OCI-LY3 (cell line): ENCODE results near the gene MARCHF3.

Experiments
- H2AFZ ChIP-seq: fragments of 200-600, 300-600 bp; shearing (Covaris generic); 2 replicates; pipeline ENCODE4 v1.6.0; 2014; ENCODE audit warnings: antibody characterized with exemption, low read depth, low read length
- H3K27ac ChIP-seq: fragments of 200-600, 300-600 bp; sonication (generic); 2 replicates; pipeline ENCODE4 v1.5.1; 2014; ENCODE audit warnings: mild to moderate bottlenecking, low read length, moderate library complexity, mixed read lengths
- H3K27me3 ChIP-seq: fragments of 200-600, 300-600 bp; sonication (generic); 2 replicates; pipeline ENCODE4 v1.6.1; 2014; ENCODE audit warnings: low read depth, low read length, mixed read lengths
- H3K36me3 ChIP-seq: fragments of 200-600, 300-600 bp; sonication (generic); replicated peaks from 2 replicates; pipeline ENCODE3; 2014; ENCODE audit warnings: low read depth, low read length, mixed read lengths
- H3K4me1 ChIP-seq: fragments of 300-600, 200-600 bp; sonication (generic); 2 replicates; pipeline ENCODE4 v1.6.1; 2014; ENCODE audit warnings: low read length, mixed read lengths
- H3K4me2 ChIP-seq: fragments of 200-600, 300-600 bp; sonication (generic); 2 replicates; pipeline ENCODE4 v1.6.1; 2014; ENCODE audit warnings: low read length, mixed read lengths
- H3K4me3 ChIP-seq: fragments of 300-600, 200-600 bp; sonication (generic); 2 replicates; pipeline ENCODE4 v1.5.1; 2014; ENCODE audit warnings: antibody characterized with exemption, mild to moderate bottlenecking, low read length, moderate library complexity
- H3K79me2 ChIP-seq: fragments of 300-600, 200-600 bp; shearing (Covaris generic); 2 replicates; pipeline ENCODE4 v1.6.1; 2014; ENCODE audit warnings: mild to moderate bottlenecking, low read length, mixed read lengths
- H3K9ac ChIP-seq: fragments of 300-600, 200-600 bp; shearing (Covaris generic); 2 replicates; pipeline ENCODE4 v1.6.0; 2014; ENCODE audit warnings: mild to moderate bottlenecking, low read length, moderate library complexity
- H3K9me3 ChIP-seq: fragments of 200-600, 300-600 bp; shearing (Covaris generic); 2 replicates; pipeline ENCODE4 v1.6.1; 2014; ENCODE audit warnings: low read length, mixed read lengths; ENCODE audit not compliant: insufficient read depth
- H4K20me1 ChIP-seq: fragments of 200-600, 300-600 bp; sonication (generic); 2 replicates; pipeline ENCODE4 v1.6.1; 2016; ENCODE audit warnings: low read length, mixed read lengths; ENCODE audit not compliant: insufficient read depth
- CTCF ChIP-seq: fragments of 200-600, 300-600 bp; sonication (generic); IDR thresholded peaks from 2 replicates; pipeline ENCODE4 v1.5.1; 2014; ENCODE audit warnings: antibody characterized with exemption, low read length, low read depth
- EZH2phosphoT487 ChIP-seq: fragments of 200-600 bp; shearing (Covaris generic); IDR thresholded peaks from 2 replicates; pipeline ENCODE4 v1.6.1; 2018; ENCODE audit warnings: antibody characterized with exemption, mixed run types, low read depth

The MARCHF3 gene

GRCh38 chr5:126848253-126848652 lies 182.1 kb downstream of the MARCHF3 start:
- H3K4me1 ChIP-seq = peaks cover 5% of the 10 kb centered on the region
- no peaks in the 10 kb centered on the region for H3K27me3 ChIP-seq
- H3K27ac ChIP-seq = no peak overlapping the region
- no peak overlapping the region for H2AFZ ChIP-seq
- H4K20me1 ChIP-seq = no peaks in the 10 kb centered on the region
- H3K9ac ChIP-seq = no peak overlapping the region
- no peaks in the 10 kb centered on the region for H3K79me2 ChIP-seq
- H3K4me2 ChIP-seq = no peak overlapping the region
- H3K4me3 ChIP-seq = no peak overlapping the region
- H3K9me3 ChIP-seq = no peaks in the 10 kb centered on the region
- no peaks in the 10 kb centered on the region for H3K36me3 ChIP-seq
- TF ChIP-seq EZH2phosphoT487 (no peak), CTCF (no peak)

GRCh38 chr5:126847826-126848251 lies 182.5 kb downstream of the MARCHF3 start:
- Histone ChIP-seq H3K27ac (no peak overlapping the region), H3K4me2 (no peak overlapping the region), H2AFZ (no peak overlapping the region), H3K27me3 (no peaks in the 10 kb centered on the region), H4K20me1 (no peaks in the 10 kb centered on the region), H3K9me3 (no peaks in the 10 kb centered on the region), H3K79me2 (no peaks in the 10 kb centered on the region), H3K36me3 (no peaks in the 10 kb centered on the region), H3K4me3 (no peak overlapping the region), H3K4me1 (peaks cover 5% of the 10 kb centered on the region), H3K9ac (no peak overlapping the region)
- TF ChIP-seq EZH2phosphoT487 = no peak
- no peak for TF ChIP-seq CTCF

DNA sequence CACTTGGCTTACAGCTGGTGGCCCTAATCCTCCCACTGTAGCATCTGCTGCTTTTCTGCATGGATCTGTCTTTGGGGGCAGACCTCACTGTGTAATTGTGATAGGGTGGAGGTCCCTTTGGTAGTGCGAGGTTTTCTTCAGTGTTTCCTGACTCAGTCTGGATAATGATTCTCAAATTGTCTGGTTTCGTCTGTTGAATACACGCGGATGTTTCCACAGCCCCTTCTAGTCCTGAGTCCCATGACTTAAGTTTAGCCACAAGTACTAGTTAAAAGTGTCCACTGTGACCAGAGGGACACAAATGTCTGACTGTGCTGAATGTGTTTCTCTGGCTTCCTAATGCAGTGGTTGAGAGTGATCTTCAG lies 182.9 kb downstream of the MARCHF3 start:
- H3K27ac ChIP-seq = no peak overlapping the region
- no peak overlapping the region for H3K4me3 ChIP-seq
- H3K36me3 ChIP-seq = no peaks in the 10 kb centered on the region
- no peak overlapping the region for H3K4me2 ChIP-seq
- no peaks in the 10 kb centered on the region for H4K20me1 ChIP-seq
- H3K4me1 ChIP-seq = peaks cover 5% of the 10 kb centered on the region
- H3K79me2 ChIP-seq = no peaks in the 10 kb centered on the region
- H3K9me3 ChIP-seq = no peaks in the 10 kb centered on the region
- H3K9ac ChIP-seq = no peak overlapping the region
- no peak for TF ChIP-seq EZH2phosphoT487
- no peak for TF ChIP-seq CTCF
- no peaks in the 10 kb centered on the region for H3K27me3 ChIP-seq
- no peak overlapping the region for H2AFZ ChIP-seq

- no peak overlapping the region for H3K27ac ChIP-seq
- no peaks in the 10 kb centered on the region for H3K27me3 ChIP-seq
- H4K20me1 ChIP-seq = no peaks in the 10 kb centered on the region
- no peak overlapping the region for H3K4me2 ChIP-seq
- H3K79me2 ChIP-seq = no peaks in the 10 kb centered on the region
- H3K9me3 ChIP-seq = no peaks in the 10 kb centered on the region
- no peak overlapping the region for H3K4me3 ChIP-seq
- no peak overlapping the region for H2AFZ ChIP-seq
- no peak for TF ChIP-seq CTCF
- no peak for TF ChIP-seq EZH2phosphoT487
- H3K4me1 ChIP-seq = peaks cover 5% of the 10 kb centered on the region
- no peak overlapping the region for H3K9ac ChIP-seq
- no peaks in the 10 kb centered on the region for H3K36me3 ChIP-seq
Observed at GRCh38 chr5:126846744-126847455, 183.5 kb downstream of the MARCHF3 start.
